Cardiac muscle cell (in vitro differentiated cells and primary cell): ENCODE data around the gene ZNF837. TPM values are rescaled to one million over a fixed set of nuclear protein-coding genes. Genes with fewer than 3 reads are reported as not detected.
"Not testable (repeated sequence)": the region's sequence is repeated elsewhere in the genome, so short reads cannot be mapped to it uniquely, and the experiment has no call there.

ENCODE experiments used
- DNase-seq, 2 donors: peaks; one replicate each; pipeline versions ENCODE4 v3.0.0 to v3.0.0-alpha.2; 2010 to 2017; ENCODE audit warnings: low read depth in 1 of 2, low spot score in 1 of 2
- H3K27ac ChIP-seq: fragments of 200-600 bp; sonication (generic); 2 replicates; pipeline ENCODE4 v1.5.1; 2016
- H3K27me3 ChIP-seq: fragments of 200-600 bp; sonication (generic); 2 replicates; pipeline ENCODE4 v1.6.0; 2016; ENCODE audit warnings: control low read depth
- H3K36me3 ChIP-seq: fragments of 200-600 bp; sonication (generic); 2 replicates; pipeline ENCODE4 v1.5.1; 2016; ENCODE audit warnings: control low read depth
- H3K4me1 ChIP-seq: fragments of 200-600 bp; sonication (generic); 2 replicates; pipeline ENCODE4 v1.8.1; 2017; ENCODE audit warnings: low read depth, mild to moderate bottlenecking, mixed run types
- H3K4me3 ChIP-seq: fragments of 200-600 bp; sonication (generic); 2 replicates; pipeline ENCODE4 v1.5.1; 2016; ENCODE audit warnings: mild to moderate bottlenecking
- H3K9me3 ChIP-seq: fragments of 200-600 bp; sonication (generic); 2 replicates; pipeline ENCODE4 v1.5.1; 2017; ENCODE audit warnings: low read depth, mild to moderate bottlenecking, control low read depth
- CTCF ChIP-seq: IDR thresholded peaks from 2 replicates; pipeline ENCODE4 v1.5.1; 2012; ENCODE audit warnings: low read depth, mild to moderate bottlenecking, low read length
- polyA plus RNA-seq: library from polyadenylated mRNA; unstranded; fragments of >200 nt; fragmentation: Nextera tagmentation; extraction: Ambion mirVana; gene quantifications from 2 replicates; pipeline ENCODE4 v1.2.1, GENCODE V29; 2016
- total RNA-seq: library from RNA; depleted of rRNA; stranded (reverse); fragments of >200 nt; gene quantifications from 2 replicates; pipeline ENCODE4 v1.2.3, GENCODE V29; 2016

The ZNF837 gene
- total and polyA plus RNA-seq, 2 experiments from 2014 or later, result 8.9 to 9.1 TPM

DNA sequence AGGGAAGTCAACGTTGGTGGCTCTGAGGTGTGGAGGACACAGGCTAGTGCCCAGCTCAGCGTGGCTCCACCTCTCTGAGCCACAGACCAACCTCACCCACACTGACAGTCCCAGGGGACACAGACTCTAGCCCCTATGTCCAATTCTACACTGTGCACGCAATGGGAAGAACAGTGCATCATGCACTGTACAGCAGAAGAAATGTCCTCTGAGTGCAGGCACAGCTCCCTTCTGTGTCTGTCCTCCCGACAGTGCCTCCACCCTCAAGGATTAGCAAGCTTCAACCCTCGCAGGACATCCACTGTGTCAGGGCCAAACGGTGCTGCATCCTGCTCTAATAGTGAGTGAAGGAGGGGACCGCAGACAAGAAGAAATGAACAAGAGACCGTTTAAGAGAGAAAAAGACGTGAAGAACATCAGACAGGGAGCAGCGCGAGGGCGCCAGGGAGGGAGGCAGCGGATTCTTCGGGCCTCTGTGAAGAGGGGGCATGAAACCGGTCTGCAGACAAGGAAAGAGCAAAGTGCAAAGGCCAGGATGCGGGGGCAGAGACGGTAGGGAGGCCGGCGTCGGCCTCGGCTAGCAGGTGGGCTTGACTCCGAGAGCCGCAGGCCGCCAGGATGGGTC lies 681 bp downstream of the ZNF837 start:
- Histone ChIP-seq H3K36me3 (no peaks in the 10 kb centered on the region), H3K9me3 (no peaks in the 10 kb centered on the region), H3K4me1 (peaks cover 4% of the 10 kb centered on the region), H3K27me3 (no peaks in the 10 kb centered on the region), H3K27ac (peak overlapping the region; percentile 77), H3K4me3 (peak overlapping the region; percentile 50)
- no peak for TF ChIP-seq CTCF
- no peak for DNase-seq

DNA sequence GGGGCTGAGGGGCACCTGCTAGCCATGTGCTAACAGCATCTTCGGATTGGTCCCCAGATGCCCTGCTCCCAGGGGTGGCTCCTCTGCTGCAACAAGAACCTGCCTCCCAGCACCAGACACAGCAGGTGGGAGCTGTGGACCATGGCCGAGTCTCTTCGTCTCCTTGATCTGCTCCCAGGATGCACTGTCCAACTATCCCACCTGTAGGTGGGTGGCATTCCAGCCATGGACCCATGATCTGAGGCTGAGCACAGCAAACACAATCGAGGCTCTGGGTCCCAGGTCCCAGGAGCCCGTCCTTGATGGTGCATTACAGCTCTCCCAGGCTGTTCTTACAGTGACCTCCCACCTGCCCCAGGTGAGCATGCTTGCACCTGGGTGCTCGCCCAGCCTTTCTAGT lies 1.6 kb downstream of the ZNF837 start:
- Histone ChIP-seq H3K9me3 (no peaks in the 10 kb centered on the region), H3K27ac (no peak overlapping the region), H3K36me3 (no peaks in the 10 kb centered on the region), H3K4me1 (peaks cover 4% of the 10 kb centered on the region), H3K4me3 (no peak overlapping the region), H3K27me3 (no peaks in the 10 kb centered on the region)
- no peak for DNase-seq
- TF ChIP-seq CTCF, result no peak

DNA sequence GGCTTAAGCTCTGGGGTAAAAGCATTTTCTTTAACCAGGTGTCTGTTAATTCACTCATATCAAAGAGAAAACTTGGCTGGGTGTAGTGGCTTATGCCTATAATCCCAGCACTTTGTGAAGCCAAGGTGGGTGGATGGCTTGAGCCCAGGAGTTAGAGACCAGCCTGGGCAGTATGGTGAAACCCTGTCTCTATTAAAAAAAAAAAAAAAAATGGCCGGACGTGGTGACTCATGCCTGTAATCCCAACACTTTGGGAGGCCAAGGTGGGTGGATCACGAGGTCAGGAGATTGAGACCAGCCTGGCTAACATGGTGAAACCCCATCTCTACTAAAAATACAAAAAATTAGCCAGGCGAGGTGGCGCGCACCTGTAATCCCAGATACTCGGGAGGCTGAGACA lies 4.1 kb downstream of the ZNF837 start:
- not testable (repeated sequence) for H3K36me3 ChIP-seq, H3K27me3 ChIP-seq, H3K4me1 ChIP-seq

DNA sequence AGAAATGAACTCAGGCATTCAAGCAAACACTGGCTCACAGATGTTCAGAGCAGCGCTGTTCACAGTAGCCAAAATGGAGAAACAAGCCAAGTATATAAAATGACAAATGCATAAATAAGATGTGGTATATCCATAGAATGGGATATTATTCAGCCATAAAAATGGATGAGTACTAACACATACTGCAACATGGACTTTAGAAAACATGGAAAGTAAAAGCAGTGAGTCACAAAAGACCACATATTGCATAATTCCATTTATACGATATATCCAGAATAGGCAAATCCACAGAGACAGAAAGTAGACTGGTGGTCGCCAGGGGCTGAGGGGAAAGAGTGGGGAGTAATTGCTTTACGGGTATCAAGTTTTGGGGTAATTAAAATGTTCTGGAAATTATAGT lies 6.6 kb downstream of the ZNF837 start:
- Histone ChIP-seq H3K4me1 (no peaks in the 10 kb centered on the region), H3K9me3 (no peaks in the 10 kb centered on the region), H3K27ac (no peak overlapping the region), H3K27me3 (no peaks in the 10 kb centered on the region), H3K4me3 (no peak overlapping the region), H3K36me3 (no peaks in the 10 kb centered on the region)
- DNase-seq, result no peak
- TF ChIP-seq CTCF, result no peak

More for the DNA sequence above, 4.1 kb downstream of the ZNF837 start:
- not testable (repeated sequence) for DNase-seq, H3K4me3 ChIP-seq, H3K9me3 ChIP-seq, H3K27ac ChIP-seq

DNA sequence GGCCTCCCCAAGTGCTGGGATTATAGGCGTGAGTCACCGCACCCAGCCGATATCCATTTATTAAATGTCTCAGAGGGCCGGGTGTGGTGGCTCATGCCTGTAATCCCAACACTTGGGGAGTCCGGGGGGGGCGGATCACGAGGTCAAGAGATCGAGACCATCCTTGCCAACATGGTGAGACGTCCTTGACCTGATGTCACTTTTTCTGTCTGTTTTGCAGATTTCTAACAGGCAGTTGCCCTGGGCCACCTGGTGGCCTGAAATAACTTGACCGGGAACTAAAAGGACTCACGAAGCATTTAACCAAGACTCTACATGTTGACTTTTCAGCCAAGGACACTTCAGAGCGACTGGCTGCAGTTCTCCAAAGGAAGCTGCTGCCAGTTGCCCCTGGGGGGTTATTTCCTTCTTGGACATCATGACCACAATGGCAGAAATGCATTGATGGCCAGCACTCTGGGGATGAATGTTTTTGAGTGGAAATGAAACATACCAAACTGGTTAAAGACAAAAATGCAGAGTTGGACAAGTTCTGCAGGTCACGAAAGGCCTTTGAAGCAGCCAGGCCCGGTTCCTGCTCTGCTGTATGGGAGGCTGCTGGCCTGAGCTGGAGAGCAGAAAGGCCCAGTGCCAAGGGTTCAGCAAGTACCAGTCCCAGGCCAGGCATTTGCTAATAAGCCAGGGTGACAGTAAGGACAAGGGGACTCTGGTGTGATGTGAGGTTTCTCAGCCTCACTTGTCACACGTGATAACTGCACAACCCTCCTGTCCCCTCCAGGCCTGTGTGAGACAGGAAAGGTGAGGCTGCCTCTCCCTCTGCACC lies 8.3 kb downstream of the ZNF837 start:
- Histone ChIP-seq H3K4me1 (no peaks in the 10 kb centered on the region), H3K27ac (no peak overlapping the region), H3K27me3 (no peaks in the 10 kb centered on the region), H3K9me3 (no peaks in the 10 kb centered on the region), H3K36me3 (no peaks in the 10 kb centered on the region), H3K4me3 (no peak overlapping the region)
- no peak for DNase-seq
- TF ChIP-seq CTCF, result peak; percentile 6
